Neural progenitor cell (in vitro differentiated cells): ENCODE results near the gene CDHR2. TPM values are rescaled to one million over a fixed set of nuclear protein-coding genes. Genes with fewer than 3 reads are reported as not detected.

Experiments
- DNase-seq: peaks from one replicate; pipeline ENCODE4 v3.0.0-alpha.2; 2016; ENCODE audit warnings: low spot score
- H2AFZ ChIP-seq: fragments of 200-600 bp; sonication (generic); replicated peaks from 2 replicates; pipeline ENCODE4 v1.6.1; 2016; ENCODE audit warnings: antibody characterized with exemption
- H3F3A ChIP-seq: fragments of 200-600 bp; sonication (generic); 2 replicates; pipeline ENCODE4 v1.6.1; 2016; ENCODE audit warnings: antibody characterized with exemption, low read depth
- H3K27ac ChIP-seq: fragments of 200-600 bp; sonication (generic); 2 replicates; pipeline ENCODE4 v1.5.1; 2016; ENCODE audit warnings: mild to moderate bottlenecking
- H3K27me3 ChIP-seq: fragments of 200-600 bp; sonication (generic); 2 replicates; pipeline ENCODE4 v1.6.1; 2016; ENCODE audit warnings: mild to moderate bottlenecking, moderate library complexity
- H3K36me3 ChIP-seq: fragments of 200-600 bp; sonication (generic); 2 replicates; pipeline ENCODE4 v1.5.1; 2016
- H3K4me1 ChIP-seq: fragments of 200-600 bp; sonication (generic); 2 replicates; pipeline ENCODE4 v1.6.1; 2016; ENCODE audit warnings: mixed run types
- H3K4me2 ChIP-seq: fragments of 200-600 bp; sonication (generic); 2 replicates; pipeline ENCODE4 v1.6.1; 2016
- H3K4me3 ChIP-seq: fragments of 200-600 bp; sonication (generic); 2 replicates; pipeline ENCODE4 v1.5.1; 2016
- H3K79me2 ChIP-seq: fragments of 200-600 bp; sonication (generic); 2 replicates; pipeline ENCODE4 v1.6.1; 2016; ENCODE audit warnings: low read depth
- H3K9ac ChIP-seq: fragments of 200-600 bp; sonication (generic); 2 replicates; pipeline ENCODE4 v1.6.1; 2016
- H3K9me3 ChIP-seq: fragments of 200-600 bp; sonication (generic); 2 replicates; pipeline ENCODE4 v1.5.1; 2016; ENCODE audit warnings: low read depth
- H4K20me1 ChIP-seq: fragments of 200-600 bp; sonication (generic); 2 replicates; pipeline ENCODE4 v1.6.1; 2016; ENCODE audit warnings: low read depth
- H3K27ac Mint-ChIP-seq: 3 replicates; pipeline ENCODE4 v1.8.0; 2021; ENCODE audit warnings: mixed read lengths
- H3K27me3 Mint-ChIP-seq: 2 replicates; pipeline ENCODE4 v1.8.0; 2022; ENCODE audit warnings: low read depth, mild to moderate bottlenecking, inconsistent platforms, moderate library complexity, mixed read lengths; ENCODE audit not compliant: insufficient read depth
- H3K36me3 Mint-ChIP-seq: 3 replicates; pipeline ENCODE4 v1.8.0; 2021; ENCODE audit warnings: mixed read lengths
- H3K4me1 Mint-ChIP-seq: 3 replicates; pipeline ENCODE4 v1.8.0; 2021; ENCODE audit warnings: mixed read lengths
- H3K4me3 Mint-ChIP-seq: 3 replicates; pipeline ENCODE4 v1.8.0; 2021; ENCODE audit warnings: mild to moderate bottlenecking, moderate library complexity, mixed read lengths
- H3K9me3 Mint-ChIP-seq: 3 replicates; pipeline ENCODE4 v1.8.0; 2020; ENCODE audit warnings: mixed read lengths
- EZH2 ChIP-seq: fragments of 200-600 bp; sonication (generic); IDR thresholded peaks from 2 replicates; pipeline ENCODE4 v1.6.1; 2017; ENCODE audit warnings: antibody characterized with exemption, mild to moderate bottlenecking, moderate library complexity
- EZH2phosphoT487 ChIP-seq: fragments of 200-600 bp; sonication (generic); IDR thresholded peaks from 2 replicates; pipeline ENCODE4 v1.6.1; 2017; ENCODE audit warnings: antibody characterized with exemption
- total RNA-seq: library from RNA; depleted of rRNA; stranded (reverse); fragments of >200 nt; gene quantifications from 2 replicates; pipeline ENCODE4 v1.2.3, GENCODE V29; 2015; ENCODE audit warnings: low replicate concordance
- TF ChIP-seq, protein P1 (sequence below): fragments of 200-600 bp; sonication (generic); IDR thresholded peaks from 2 replicates; pipeline ENCODE4 v1.5.1; 2017; ENCODE audit warnings: antibody characterized with exemption, mild to moderate bottlenecking

Gene CDHR2
- total RNA-seq, 1 donor from 2014 or later = not detected

DNA sequence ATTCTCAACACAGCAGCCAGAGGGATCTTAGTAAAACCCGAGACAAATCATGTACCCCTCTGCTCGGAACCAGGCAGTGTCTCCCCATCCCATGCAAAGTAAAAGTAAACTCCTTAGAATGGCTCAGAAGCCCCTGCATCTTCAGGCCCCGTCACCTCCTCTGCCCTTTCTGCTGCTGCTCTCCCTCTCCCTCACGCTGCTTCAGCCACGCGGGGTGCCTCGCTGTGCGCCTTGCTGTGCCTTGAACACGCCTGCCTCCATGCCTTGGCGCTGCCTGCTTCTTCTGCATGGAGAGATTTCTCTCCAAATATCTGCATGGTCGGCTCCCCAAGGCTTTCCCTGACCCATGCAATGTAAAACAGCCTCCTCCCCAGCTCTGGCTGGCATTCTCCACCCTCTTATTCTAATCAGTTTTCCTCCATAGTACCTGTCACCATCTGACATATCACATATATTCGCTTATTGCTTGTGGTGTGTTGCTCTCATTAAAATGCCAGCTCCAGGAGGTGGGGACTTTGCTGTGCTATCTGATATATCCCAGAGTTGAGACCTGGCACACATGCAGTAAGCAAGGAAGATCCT lies 52.9 kb downstream of the CDHR2 start:
- no peak overlapping the region for H3K9ac ChIP-seq
- no peaks in the 10 kb centered on the region for H3K79me2 ChIP-seq
- Mint-ChIP-seq H3K9me3 (no peaks in the 10 kb centered on the region), H3K36me3 (peaks cover 7% of the 10 kb centered on the region), H3K27me3 (peaks cover 2% of the 10 kb centered on the region), H3K4me3 (no peak overlapping the region), H3K27ac (peak overlapping the region; percentile 3), H3K4me1 (peaks cover 31% of the 10 kb centered on the region)
- no peak for TF ChIP-seq EZH2phosphoT487
- TF ChIP-seq, protein P1, sequence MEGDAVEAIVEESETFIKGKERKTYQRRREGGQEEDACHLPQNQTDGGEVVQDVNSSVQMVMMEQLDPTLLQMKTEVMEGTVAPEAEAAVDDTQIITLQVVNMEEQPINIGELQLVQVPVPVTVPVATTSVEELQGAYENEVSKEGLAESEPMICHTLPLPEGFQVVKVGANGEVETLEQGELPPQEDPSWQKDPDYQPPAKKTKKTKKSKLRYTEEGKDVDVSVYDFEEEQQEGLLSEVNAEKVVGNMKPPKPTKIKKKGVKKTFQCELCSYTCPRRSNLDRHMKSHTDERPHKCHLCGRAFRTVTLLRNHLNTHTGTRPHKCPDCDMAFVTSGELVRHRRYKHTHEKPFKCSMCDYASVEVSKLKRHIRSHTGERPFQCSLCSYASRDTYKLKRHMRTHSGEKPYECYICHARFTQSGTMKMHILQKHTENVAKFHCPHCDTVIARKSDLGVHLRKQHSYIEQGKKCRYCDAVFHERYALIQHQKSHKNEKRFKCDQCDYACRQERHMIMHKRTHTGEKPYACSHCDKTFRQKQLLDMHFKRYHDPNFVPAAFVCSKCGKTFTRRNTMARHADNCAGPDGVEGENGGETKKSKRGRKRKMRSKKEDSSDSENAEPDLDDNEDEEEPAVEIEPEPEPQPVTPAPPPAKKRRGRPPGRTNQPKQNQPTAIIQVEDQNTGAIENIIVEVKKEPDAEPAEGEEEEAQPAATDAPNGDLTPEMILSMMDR = no peak
- TF ChIP-seq EZH2 = no peak
- H4K20me1 ChIP-seq = peaks cover 3% of the 10 kb centered on the region
- H3K9me3 ChIP-seq = no peaks in the 10 kb centered on the region
- no peak for DNase-seq
- peaks cover 15% of the 10 kb centered on the region for H3K27me3 ChIP-seq
- H3K4me1 ChIP-seq = peaks cover 5% of the 10 kb centered on the region
- no peak overlapping the region for H3K4me3 ChIP-seq
- H3F3A ChIP-seq = peaks cover 4% of the 10 kb centered on the region
- no peaks in the 10 kb centered on the region for H3K36me3 ChIP-seq
- no peak overlapping the region for H3K27ac ChIP-seq
- no peak overlapping the region for H2AFZ ChIP-seq
- H3K4me2 ChIP-seq = no peak overlapping the region

- Mint-ChIP-seq H3K9me3 (no peaks in the 10 kb centered on the region), H3K27me3 (peaks cover 2% of the 10 kb centered on the region), H3K4me3 (no peak overlapping the region), H3K4me1 (peaks cover 31% of the 10 kb centered on the region), H3K27ac (peak overlapping the region; percentile 25), H3K36me3 (peaks cover 7% of the 10 kb centered on the region)
- Histone ChIP-seq H3K9me3 (no peaks in the 10 kb centered on the region), H2AFZ (no peak overlapping the region), H3K79me2 (no peaks in the 10 kb centered on the region), H3K4me3 (no peak overlapping the region), H3K36me3 (no peaks in the 10 kb centered on the region), H3K4me1 (peaks cover 5% of the 10 kb centered on the region), H3F3A (no peaks in the 10 kb centered on the region), H3K27ac (no peak overlapping the region), H4K20me1 (peaks cover 3% of the 10 kb centered on the region), H3K4me2 (no peak overlapping the region), H3K27me3 (peaks cover 4% of the 10 kb centered on the region), H3K9ac (no peak overlapping the region)
- TF ChIP-seq, protein P1 = no peak
- TF ChIP-seq EZH2 (no peak), EZH2phosphoT487 (no peak)
- no peak for DNase-seq
Measured at GRCh38 chr5:176603091-176603490, 53.9 kb downstream of the CDHR2 start.

DNA sequence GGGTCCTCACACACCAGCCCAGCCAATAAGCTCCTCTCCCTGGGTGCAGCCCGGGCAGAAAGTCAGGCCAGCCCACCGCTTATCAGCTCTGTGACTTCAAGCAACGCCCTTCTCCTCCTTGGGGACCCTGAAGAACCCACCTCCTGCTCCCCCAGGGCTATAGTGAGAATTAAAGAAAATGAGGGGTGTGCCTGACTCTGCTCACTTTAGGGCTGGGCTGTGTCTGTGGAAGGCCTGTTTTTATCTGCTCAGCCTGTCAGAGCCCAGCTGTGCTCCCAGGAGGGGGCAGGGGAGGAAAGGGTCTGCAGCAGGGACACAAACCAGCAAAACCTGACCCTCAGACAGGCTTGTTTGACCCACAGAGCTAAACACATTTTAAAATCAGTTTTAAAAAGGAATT lies 56.9 kb downstream of the CDHR2 start:
- no peaks in the 10 kb centered on the region for H3K9me3 ChIP-seq
- peaks cover 5% of the 10 kb centered on the region for H3F3A ChIP-seq
- no peak overlapping the region for H3K4me3 Mint-ChIP-seq
- H3K4me2 ChIP-seq = no peak overlapping the region
- H3K27me3 ChIP-seq = peaks cover 21% of the 10 kb centered on the region
- peaks cover 44% of the 10 kb centered on the region for H3K4me1 Mint-ChIP-seq
- H3K36me3 Mint-ChIP-seq = no peaks in the 10 kb centered on the region
- H3K4me3 ChIP-seq = no peak overlapping the region
- H3K27me3 Mint-ChIP-seq = peaks cover 13% of the 10 kb centered on the region
- peaks cover 16% of the 10 kb centered on the region for H4K20me1 ChIP-seq
- TF ChIP-seq EZH2phosphoT487 = no peak
- H3K9me3 Mint-ChIP-seq = no peaks in the 10 kb centered on the region
- H3K36me3 ChIP-seq = no peaks in the 10 kb centered on the region
- DNase-seq = no peak
- H3K79me2 ChIP-seq = no peaks in the 10 kb centered on the region
- H2AFZ ChIP-seq = no peak overlapping the region
- no peak overlapping the region for H3K27ac ChIP-seq
- H3K27ac Mint-ChIP-seq = no peak overlapping the region
- H3K4me1 ChIP-seq = peaks cover 5% of the 10 kb centered on the region
- no peak overlapping the region for H3K9ac ChIP-seq

- H3K27me3 ChIP-seq = peaks cover 29% of the 10 kb centered on the region
- no peak overlapping the region for H3K4me3 Mint-ChIP-seq
- TF ChIP-seq EZH2 (no peak), EZH2phosphoT487 (no peak)
- TF ChIP-seq, protein P1 = no peak
- H3K4me3 ChIP-seq = no peak overlapping the region
- no peak overlapping the region for H3K4me2 ChIP-seq
- no peaks in the 10 kb centered on the region for H3K9me3 ChIP-seq
- H3K9me3 Mint-ChIP-seq = no peaks in the 10 kb centered on the region
- no peak overlapping the region for H2AFZ ChIP-seq
- H3F3A ChIP-seq = peaks cover 7% of the 10 kb centered on the region
- no peaks in the 10 kb centered on the region for H3K36me3 Mint-ChIP-seq
- no peak overlapping the region for H3K27ac ChIP-seq
- no peak overlapping the region for H3K9ac ChIP-seq
- peaks cover 21% of the 10 kb centered on the region for H4K20me1 ChIP-seq
- no peaks in the 10 kb centered on the region for H3K36me3 ChIP-seq
- no peak for DNase-seq
- peaks cover 39% of the 10 kb centered on the region for H3K4me1 Mint-ChIP-seq
- no peak overlapping the region for H3K27ac Mint-ChIP-seq
- H3K27me3 Mint-ChIP-seq = peaks cover 14% of the 10 kb centered on the region
- H3K4me1 ChIP-seq = peaks cover 5% of the 10 kb centered on the region
- H3K79me2 ChIP-seq = no peaks in the 10 kb centered on the region
Measured at GRCh38 chr5:176606875-176607274, 57.7 kb downstream of the CDHR2 start.
